Right lobe of liver (tissue), 6 donors: ENCODE measurements around the gene ZCCHC24. TPM values are rescaled to one million over a fixed set of nuclear protein-coding genes. Genes with fewer than 3 reads are reported as not detected.

Experiments used
- ATAC-seq, 4 donors: fragments of 200-7000 bp; cut with Tn5 transposase; one replicate each; pipeline ENCODE4 v1.9.1; 2020; ENCODE audit warnings: mild to moderate bottlenecking in 4 of 4, moderate library complexity in 4 of 4
- DNase-seq, 3 donors: peaks; one replicate each; pipeline ENCODE4 v3.0.0-alpha.2; 2020
- H3K27ac ChIP-seq, 3 donors: fragments of 200-600 bp; one replicate each; pipeline ENCODE4 v1.8.0; 2022
- H3K27me3 ChIP-seq, 2 donors: fragments of 200-600 bp; one replicate each; pipeline ENCODE4 v1.8.0; 2022
- H3K36me3 ChIP-seq, 4 donors: fragments of 200-600 bp; sonication (generic) in 1 of 4; one replicate each; pipeline versions ENCODE4 v1.5.1 to v1.8.0; 2017 to 2022; ENCODE audit warnings: control low read depth in 1 of 4
- H3K4me1 ChIP-seq, 4 donors: fragments of 200-600 bp; sonication (generic) in 1 of 4; one replicate each; pipeline versions ENCODE4 v1.5.1 to v1.8.0; 2017 to 2022; ENCODE audit warnings: control low read depth in 1 of 4
- H3K4me3 ChIP-seq, 3 donors: fragments of 200-600 bp; one replicate each; pipeline ENCODE4 v1.8.0; 2022
- H3K9me3 ChIP-seq, 4 donors: fragments of 200-600 bp; sonication (generic) in 1 of 4; one replicate each; pipeline versions ENCODE4 v1.5.1 to v1.8.0; 2017 to 2022; ENCODE audit warnings: control low read depth in 1 of 4
- CTCF ChIP-seq, 4 donors: fragments of 200-600 bp in 3 of 4; fragments of 450-650 bp in 1 of 4; IDR thresholded peaks; one replicate each; pipeline versions ENCODE4 v1.5.1 to v1.8.0; 2016 to 2022; ENCODE audit warnings: antibody characterized with exemption in 4 of 4, mild to moderate bottlenecking in 2 of 4
- POLR2A ChIP-seq: fragments of 450-650 bp; IDR thresholded peaks from one replicate; pipeline ENCODE4 v1.6.1; 2017; ENCODE audit warnings: antibody characterized with exemption, mild to moderate bottlenecking
- WGBS: methylation state at CpG from one replicate; pipeline ENCODE4 v1.1.6; 2018; ENCODE audit warnings: low coverage, low lambda C conversion rate; ENCODE audit not compliant: insufficient coverage; ENCODE audit errors: missing lambda C conversion rate; 5-methylcytosine and 5-hydroxymethylcytosine counted together
- intact Hi-C, 2 donors: fragments of 100-400 bp; cut with DNase I; formaldehyde crosslinking; loops; one replicate each; pipeline versions ENCODE4 v1.11.2 to v1.14.1; 2022
- total RNA-seq, 6 experiments: library from RNA; depleted of rRNA in 2 of 6; stranded (reverse); fragments of >200 nt in 2 of 6; fragmentation: NEBNext Ultra II Directional in 3 of 6; extraction: Animal tissue kit (Norgen Biotek cat#: 25700) in 3 of 6; gene quantifications; one replicate each; pipeline versions ENCODE4 v1.1.0 to v1.2.4, GENCODE V29; 2016 to 2023
- donor health status: DM: no; HTN: yes; CAD: no.
- donor health status: DM: no; HTN: no; CAD: no.
- donor health status: DM: no; HTN: no; CAD: no.
- donor health status: DM: no; HTN: yes; CAD: no.
- donor health status: DM: no; HTN: yes; CAD: no.

Gene ZCCHC24
- total RNA-seq, 6 experiments from 2014 or later, result 19.8 to 33.6 (median 22.7) TPM

- no peaks in the 10 kb centered on the region for H3K9me3 ChIP-seq
- H3K27me3 ChIP-seq, result no peaks in the 10 kb centered on the region
- no peak for TF ChIP-seq POLR2A
- no peak for TF ChIP-seq CTCF (IDR thresholded peaks at IDR 0.05)
- intact Hi-C loops, result no loop called here
- H3K36me3 ChIP-seq, result peaks cover 0 to 17% (median 7%) of the 10 kb centered on the region in 4 donors
- H3K4me3 ChIP-seq, result no peak overlapping the region
- no CpG with 5 or more reads among the region's 17 CpGs for WGBS
- no peak overlapping the region for H3K27ac ChIP-seq
- DNase-seq, result no peak
- no peak for ATAC-seq
- peaks cover 0 to 13% (median 0%) of the 10 kb centered on the region in 4 donors for H3K4me1 ChIP-seq
Measured at GRCh38 chr10:79431891-79432831, 13.3 kb downstream of the ZCCHC24 start.

- 86% methylated on average over 2 of the region's 5 CpGs for WGBS
- H3K27me3 ChIP-seq, result no peaks in the 10 kb centered on the region
- no peak overlapping the region for H3K4me3 ChIP-seq
- no peak for TF ChIP-seq POLR2A
- TF ChIP-seq CTCF (IDR thresholded peaks at IDR 0.05), result no peak
- DNase-seq (no peak), ATAC-seq (no peak)
- peaks cover 0 to 17% (median 7%) of the 10 kb centered on the region in 4 donors for H3K36me3 ChIP-seq
- no peaks in the 10 kb centered on the region for H3K9me3 ChIP-seq
- intact Hi-C loops, result no loop called here
- H3K4me1 ChIP-seq, result peaks cover 0 to 13% (median 0%) of the 10 kb centered on the region in 4 donors
- H3K27ac ChIP-seq, result no peak overlapping the region
Measured at GRCh38 chr10:79431428-79431827, 14.0 kb downstream of the ZCCHC24 start.

- Histone ChIP-seq H3K4me3 (no peak overlapping the region), H3K27ac (no peak overlapping the region), H3K36me3 (peaks cover 0 to 17% (median 7%) of the 10 kb centered on the region in 4 donors), H3K9me3 (no peaks in the 10 kb centered on the region), H3K4me1 (peaks cover 0 to 12% (median 1%) of the 10 kb centered on the region in 4 donors), H3K27me3 (no peaks in the 10 kb centered on the region)
- DNase-seq (peak in 1 of 3 donors; percentile 10), ATAC-seq (peak in 1 of 4 donors; percentile 14)
- 80% methylated on average over 1 of the region's 2 CpGs for WGBS
- TF ChIP-seq CTCF (IDR thresholded peaks at IDR 0.05) (no peak), POLR2A (no peak)
- intact Hi-C loops, result no loop called here
Measured at GRCh38 chr10:79430936-79431335, 14.5 kb downstream of the ZCCHC24 start.

GRCh38 chr10:79430325-79430905 lies 15.0 kb downstream of the ZCCHC24 start:
- H3K4me1 ChIP-seq, result peaks cover 0 to 12% (median 4%) of the 10 kb centered on the region in 4 donors
- no peak overlapping the region for H3K4me3 ChIP-seq
- peaks cover 0 to 20% (median 7%) of the 10 kb centered on the region in 4 donors for H3K36me3 ChIP-seq
- H3K9me3 ChIP-seq, result no peaks in the 10 kb centered on the region
- no peak for TF ChIP-seq POLR2A
- no peak for TF ChIP-seq CTCF (IDR thresholded peaks at IDR 0.05)
- peak in 1 of 3 donors; percentile 9 for DNase-seq
- no peak overlapping the region for H3K27ac ChIP-seq
- 20% methylated on average over 1 of the region's 6 CpGs for WGBS
- intact Hi-C loops, result no loop called here
- peak in 2 of 4 donors; percentile 18 to 20 for ATAC-seq
- H3K27me3 ChIP-seq, result no peaks in the 10 kb centered on the region
